HFFc6 (cell line): ENCODE measurements around the gene RIC3. TPM values are rescaled to one million over a fixed set of nuclear protein-coding genes. Genes with fewer than 3 reads are reported as not detected.
A peak's percentile ranks its signal among the peaks of the same experiment; 100 is the strongest.

Source experiments
- DNase-seq: peaks from one replicate; pipeline ENCODE4 v3.0.0-alpha.2; 2018
- H3K27ac Mint-ChIP-seq: 2 replicates; pipeline ENCODE4 v1.8.0; 2020; ENCODE audit warnings: mild to moderate bottlenecking, mixed read lengths
- H3K27me3 Mint-ChIP-seq: 2 replicates; pipeline ENCODE4 v1.8.0; 2021; ENCODE audit warnings: mild to moderate bottlenecking, moderate library complexity, mixed read lengths; ENCODE audit not compliant: insufficient read depth
- H3K36me3 Mint-ChIP-seq: 2 replicates; pipeline ENCODE4 v1.8.0; 2021; ENCODE audit warnings: low read depth, mixed read lengths
- H3K4me1 Mint-ChIP-seq: 2 replicates; pipeline ENCODE4 v1.8.0; 2020; ENCODE audit warnings: low read depth, mixed read lengths
- H3K4me3 Mint-ChIP-seq: 2 replicates; pipeline ENCODE4 v1.8.0; 2020; ENCODE audit warnings: mild to moderate bottlenecking, moderate library complexity, mixed read lengths
- H3K9me3 Mint-ChIP-seq: 2 replicates; pipeline ENCODE4 v1.8.0; 2020; ENCODE audit warnings: mild to moderate bottlenecking, mixed read lengths
- total RNA-seq, 6 experiments: library from RNA; stranded (reverse); fragmentation: NEBNext Ultra II Directional; extraction: Animal tissue kit (Norgen Biotek cat#: 25700); gene quantifications; 2 replicates in 1 of 6; 3 replicates in 5 of 6; pipeline ENCODE4 v1.2.3, GENCODE V29; 2021
- TF ChIP-seq, protein P1 (sequence below): fragments of 200-600 bp; sonication (generic); IDR thresholded peaks from 2 replicates; pipeline ENCODE4 v1.5.0; 2021; ENCODE audit warnings: antibody characterized with exemption, mild to moderate bottlenecking

RIC3 gene
- total RNA-seq, 6 experiments from 2014 or later: not detected

DNA sequence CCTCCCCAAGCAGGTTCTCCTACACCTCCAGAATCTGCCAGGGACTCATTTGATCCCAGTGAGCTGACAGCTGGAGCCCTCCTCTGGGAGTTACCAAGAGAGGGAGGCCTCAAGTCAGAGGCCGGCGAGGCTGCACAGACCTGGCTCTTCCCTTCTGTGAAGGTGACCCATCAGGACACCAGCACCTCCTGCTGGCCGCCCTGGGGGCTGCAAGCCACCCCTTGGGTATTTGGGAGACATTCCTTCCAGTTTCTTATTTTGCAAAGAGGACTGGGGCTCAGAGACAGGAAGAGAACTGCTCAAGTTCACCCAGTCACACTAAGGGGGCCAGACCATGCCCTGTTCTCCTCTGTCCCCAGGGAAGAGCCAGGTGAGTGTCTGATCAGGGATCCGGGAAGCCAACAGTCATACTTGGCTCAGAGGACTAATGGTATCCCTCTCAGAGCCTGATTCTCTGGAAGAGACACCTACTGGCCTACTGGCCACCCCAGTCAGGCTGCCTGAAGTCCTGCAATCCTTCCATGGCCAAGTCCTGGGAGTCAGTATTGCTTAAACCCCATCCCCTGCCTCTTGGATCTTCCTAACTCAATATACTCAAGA lies 40.5 kb upstream of the RIC3 start:
- Mint-ChIP-seq H3K36me3 (no peaks in the 10 kb centered on the region), H3K4me1 (peaks cover 11% of the 10 kb centered on the region; the same call in 1 of the 2 replicates), H3K27ac (no peak overlapping the region), H3K9me3 (no peaks in the 10 kb centered on the region), H3K4me3 (no peak overlapping the region), H3K27me3 (peaks cover 15% of the 10 kb centered on the region)
- TF ChIP-seq, protein P1, sequence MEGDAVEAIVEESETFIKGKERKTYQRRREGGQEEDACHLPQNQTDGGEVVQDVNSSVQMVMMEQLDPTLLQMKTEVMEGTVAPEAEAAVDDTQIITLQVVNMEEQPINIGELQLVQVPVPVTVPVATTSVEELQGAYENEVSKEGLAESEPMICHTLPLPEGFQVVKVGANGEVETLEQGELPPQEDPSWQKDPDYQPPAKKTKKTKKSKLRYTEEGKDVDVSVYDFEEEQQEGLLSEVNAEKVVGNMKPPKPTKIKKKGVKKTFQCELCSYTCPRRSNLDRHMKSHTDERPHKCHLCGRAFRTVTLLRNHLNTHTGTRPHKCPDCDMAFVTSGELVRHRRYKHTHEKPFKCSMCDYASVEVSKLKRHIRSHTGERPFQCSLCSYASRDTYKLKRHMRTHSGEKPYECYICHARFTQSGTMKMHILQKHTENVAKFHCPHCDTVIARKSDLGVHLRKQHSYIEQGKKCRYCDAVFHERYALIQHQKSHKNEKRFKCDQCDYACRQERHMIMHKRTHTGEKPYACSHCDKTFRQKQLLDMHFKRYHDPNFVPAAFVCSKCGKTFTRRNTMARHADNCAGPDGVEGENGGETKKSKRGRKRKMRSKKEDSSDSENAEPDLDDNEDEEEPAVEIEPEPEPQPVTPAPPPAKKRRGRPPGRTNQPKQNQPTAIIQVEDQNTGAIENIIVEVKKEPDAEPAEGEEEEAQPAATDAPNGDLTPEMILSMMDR: peak; percentile 65
- DNase-seq: no peak

DNA sequence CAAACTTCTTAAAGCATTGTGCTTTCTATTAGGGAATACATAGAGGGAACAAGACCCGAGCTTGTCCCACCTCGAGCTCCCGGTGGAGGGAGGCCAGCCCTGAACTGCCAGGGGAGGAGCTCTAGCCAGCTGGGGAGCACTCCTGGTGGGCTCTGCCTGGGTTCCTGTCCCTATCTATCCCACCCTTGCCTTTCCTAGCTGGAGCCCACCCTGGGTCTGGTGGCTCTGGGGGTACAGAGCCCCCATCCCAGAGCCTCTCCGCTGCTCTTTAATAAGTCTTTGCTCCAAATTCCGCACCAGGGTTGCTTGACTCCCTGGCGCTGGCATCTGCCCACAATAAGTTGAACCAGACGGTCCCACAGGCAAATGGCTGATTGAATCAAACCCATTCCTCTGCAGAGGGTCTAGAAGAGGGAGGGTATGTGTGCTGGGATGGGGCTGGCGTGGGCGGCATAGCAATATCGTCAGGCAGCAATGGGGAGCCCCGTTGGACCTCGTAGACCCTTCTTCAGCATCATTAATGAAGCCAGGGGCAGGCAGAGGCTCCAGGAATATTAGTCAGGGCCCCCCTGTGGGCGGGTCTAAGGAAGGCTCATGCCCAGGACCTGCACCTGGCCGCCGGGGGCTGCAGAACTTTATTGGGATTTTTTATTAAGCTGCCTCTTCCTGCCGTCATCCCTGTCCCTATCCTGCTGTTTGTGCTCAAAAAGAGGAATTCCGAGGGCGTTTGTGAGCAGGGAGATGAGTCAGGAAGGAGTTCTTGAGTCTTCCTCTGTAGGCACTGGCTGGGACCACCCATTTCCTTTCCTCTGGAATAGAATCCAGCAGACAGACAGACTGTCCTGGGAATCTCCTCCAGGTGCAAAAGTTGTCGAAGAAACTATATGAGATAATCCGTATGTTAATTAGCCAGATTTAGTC lies 38.5 kb upstream of the RIC3 start:
- H3K27me3 Mint-ChIP-seq: peaks cover 20% of the 10 kb centered on the region
- no peaks in the 10 kb centered on the region for H3K9me3 Mint-ChIP-seq
- TF ChIP-seq, protein P1: no peak
- peak; percentile 2 for DNase-seq
- peaks cover 11% of the 10 kb centered on the region; the same call in 1 of the 2 replicates for H3K4me1 Mint-ChIP-seq
- no peaks in the 10 kb centered on the region for H3K36me3 Mint-ChIP-seq
- no peak overlapping the region for H3K27ac Mint-ChIP-seq
- no peak overlapping the region for H3K4me3 Mint-ChIP-seq

DNA sequence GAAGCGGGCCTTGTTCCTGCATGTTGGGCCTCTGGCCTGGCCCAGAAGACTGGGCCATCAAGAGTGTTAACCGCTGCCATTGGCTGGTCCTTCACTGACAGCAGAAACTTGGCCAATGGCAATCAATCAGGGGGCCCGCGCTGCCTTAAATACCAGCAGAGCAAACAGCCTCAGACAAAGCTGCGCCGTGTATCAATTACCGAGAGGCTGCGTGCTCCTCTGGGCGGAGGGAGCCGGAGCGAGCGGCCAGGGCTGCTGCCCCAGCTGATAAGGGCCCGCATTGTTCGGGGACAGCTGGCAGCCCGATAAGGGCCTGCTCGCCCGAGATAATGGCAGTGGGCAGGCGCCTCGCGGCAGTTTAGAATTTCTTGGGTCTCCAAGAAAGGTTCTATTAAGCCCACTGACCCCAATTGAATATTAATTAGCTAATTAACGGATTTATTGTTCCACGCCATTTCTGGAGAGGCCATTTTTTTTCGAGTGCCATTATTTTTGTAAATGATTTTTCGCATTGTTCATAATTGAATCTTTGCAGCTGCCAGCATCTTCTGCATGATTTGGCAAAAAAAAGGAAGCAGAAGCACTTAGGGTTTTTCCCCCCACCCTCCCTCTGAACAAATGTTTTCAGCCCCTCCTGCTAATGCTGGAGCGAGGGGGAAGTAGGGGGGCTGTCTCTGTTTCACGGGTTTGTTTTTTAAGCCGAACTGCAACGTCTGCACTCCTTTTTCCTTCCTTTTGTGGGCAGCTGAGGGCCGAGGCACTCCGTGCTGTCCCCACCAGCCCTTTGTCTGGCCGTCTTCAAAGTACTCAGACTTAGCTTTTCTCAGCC lies 37.6 kb upstream of the RIC3 start:
- Mint-ChIP-seq H3K4me1 (peaks cover 11% of the 10 kb centered on the region; the same call in 1 of the 2 replicates), H3K4me3 (no peak overlapping the region), H3K36me3 (no peaks in the 10 kb centered on the region), H3K27ac (no peak overlapping the region), H3K27me3 (peaks cover 17% of the 10 kb centered on the region), H3K9me3 (no peaks in the 10 kb centered on the region)
- DNase-seq: no peak
- TF ChIP-seq, protein P1: no peak

DNA sequence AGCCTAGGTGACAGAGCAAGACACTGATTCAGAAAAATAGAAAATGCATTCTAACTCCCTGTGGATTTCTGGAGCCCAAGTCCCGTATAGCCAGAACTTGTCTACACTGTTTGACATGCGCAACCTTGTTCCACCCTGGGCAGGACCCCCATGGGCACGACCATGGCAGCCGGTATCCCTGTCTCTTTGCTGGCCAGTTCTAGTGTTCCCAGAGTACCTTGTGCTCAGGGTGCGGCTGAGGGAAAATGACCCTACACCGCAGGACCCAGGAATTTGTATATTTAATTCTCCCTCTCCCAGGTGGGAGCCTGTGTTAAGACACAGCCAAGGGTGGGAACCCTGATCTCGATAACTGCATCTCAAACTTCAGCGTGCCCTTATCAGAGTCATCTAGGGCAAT lies 36.7 kb upstream of the RIC3 start:
- Mint-ChIP-seq H3K4me3 (no peak overlapping the region; the same call in 1 of the 2 replicates), H3K27me3 (peaks cover 17% of the 10 kb centered on the region), H3K4me1 (peaks cover 11% of the 10 kb centered on the region; the same call in 1 of the 2 replicates), H3K9me3 (no peaks in the 10 kb centered on the region), H3K27ac (no peak overlapping the region), H3K36me3 (no peaks in the 10 kb centered on the region)
- TF ChIP-seq, protein P1: no peak
- DNase-seq: no peak

DNA sequence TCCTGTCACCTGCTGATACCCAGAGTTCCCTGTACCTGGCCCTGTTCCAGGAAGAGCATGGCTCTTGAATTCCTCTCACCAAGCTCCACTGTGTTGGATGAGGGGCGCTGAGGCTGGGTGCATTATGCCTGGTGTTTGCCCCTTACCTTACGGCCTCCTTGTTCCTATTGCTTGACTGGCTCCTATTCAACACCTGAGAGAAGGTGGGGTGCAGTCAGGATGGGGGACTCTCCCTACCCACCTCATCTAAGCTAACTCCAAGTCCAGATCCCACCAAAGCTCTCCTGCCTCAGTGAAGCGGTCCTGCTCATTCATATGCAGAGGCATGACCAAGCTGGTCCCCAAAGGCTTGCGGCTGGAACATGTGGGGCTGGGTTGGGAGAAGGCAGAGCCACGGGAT lies 35.8 kb upstream of the RIC3 start:
- no peaks in the 10 kb centered on the region for H3K9me3 Mint-ChIP-seq
- TF ChIP-seq, protein P1: no peak
- H3K4me3 Mint-ChIP-seq: no peak overlapping the region
- no peaks in the 10 kb centered on the region for H3K36me3 Mint-ChIP-seq
- peaks cover 16% of the 10 kb centered on the region for H3K27me3 Mint-ChIP-seq
- peaks cover 11% of the 10 kb centered on the region; the same call in 1 of the 2 replicates for H3K4me1 Mint-ChIP-seq
- H3K27ac Mint-ChIP-seq: no peak overlapping the region
- no peak for DNase-seq
